Glutamatergic neuron (in vitro differentiated cells): ENCODE measurements around the gene LNP1. TPM values are rescaled to one million over a fixed set of nuclear protein-coding genes. Genes with fewer than 3 reads are reported as not detected.

ENCODE experiments used
- DNase-seq: peaks from one replicate; pipeline ENCODE4 v3.0.0; 2022
- H3K27ac Mint-ChIP-seq: one replicate; pipeline ENCODE4 v1.8.0; 2020; ENCODE audit warnings: mild to moderate bottlenecking, mixed read lengths, inconsistent platforms; ENCODE audit not compliant: unreplicated experiment
- H3K27me3 Mint-ChIP-seq: one replicate; pipeline ENCODE4 v1.8.0; 2020; ENCODE audit warnings: mild to moderate bottlenecking, moderate library complexity, mixed read lengths, inconsistent platforms; ENCODE audit not compliant: unreplicated experiment
- H3K36me3 Mint-ChIP-seq: one replicate; pipeline ENCODE4 v1.8.0; 2020; ENCODE audit warnings: mild to moderate bottlenecking, mixed read lengths, inconsistent platforms; ENCODE audit not compliant: unreplicated experiment
- H3K4me1 Mint-ChIP-seq: one replicate; pipeline ENCODE4 v1.8.0; 2020; ENCODE audit warnings: mild to moderate bottlenecking, low read depth, mixed read lengths, inconsistent platforms; ENCODE audit not compliant: unreplicated experiment
- H3K4me3 Mint-ChIP-seq: one replicate; pipeline ENCODE4 v1.8.0; 2020; ENCODE audit warnings: mild to moderate bottlenecking, mixed read lengths, inconsistent platforms; ENCODE audit not compliant: unreplicated experiment
- H3K9me3 Mint-ChIP-seq: one replicate; pipeline ENCODE4 v1.8.0; 2020; ENCODE audit warnings: mild to moderate bottlenecking, moderate library complexity, mixed read lengths, inconsistent platforms; ENCODE audit not compliant: unreplicated experiment
- total RNA-seq: library from RNA; stranded (reverse); fragmentation: NEBNext Ultra II Directional; extraction: Animal tissue kit (Norgen Biotek cat#: 25700); gene quantifications from one replicate; pipeline ENCODE4 v1.2.1, GENCODE V29; 2021; ENCODE audit not compliant: unreplicated experiment
- TF ChIP-seq, protein P1 (sequence below): fragments of 200-600 bp; sonication (generic); IDR thresholded peaks from one replicate; pipeline ENCODE4 v1.5.0; 2021; ENCODE audit not compliant: partially characterized antibody, unreplicated experiment

LNP1 gene
- total RNA-seq, 1 donor from 2014 or later = 2.0 TPM

DNA sequence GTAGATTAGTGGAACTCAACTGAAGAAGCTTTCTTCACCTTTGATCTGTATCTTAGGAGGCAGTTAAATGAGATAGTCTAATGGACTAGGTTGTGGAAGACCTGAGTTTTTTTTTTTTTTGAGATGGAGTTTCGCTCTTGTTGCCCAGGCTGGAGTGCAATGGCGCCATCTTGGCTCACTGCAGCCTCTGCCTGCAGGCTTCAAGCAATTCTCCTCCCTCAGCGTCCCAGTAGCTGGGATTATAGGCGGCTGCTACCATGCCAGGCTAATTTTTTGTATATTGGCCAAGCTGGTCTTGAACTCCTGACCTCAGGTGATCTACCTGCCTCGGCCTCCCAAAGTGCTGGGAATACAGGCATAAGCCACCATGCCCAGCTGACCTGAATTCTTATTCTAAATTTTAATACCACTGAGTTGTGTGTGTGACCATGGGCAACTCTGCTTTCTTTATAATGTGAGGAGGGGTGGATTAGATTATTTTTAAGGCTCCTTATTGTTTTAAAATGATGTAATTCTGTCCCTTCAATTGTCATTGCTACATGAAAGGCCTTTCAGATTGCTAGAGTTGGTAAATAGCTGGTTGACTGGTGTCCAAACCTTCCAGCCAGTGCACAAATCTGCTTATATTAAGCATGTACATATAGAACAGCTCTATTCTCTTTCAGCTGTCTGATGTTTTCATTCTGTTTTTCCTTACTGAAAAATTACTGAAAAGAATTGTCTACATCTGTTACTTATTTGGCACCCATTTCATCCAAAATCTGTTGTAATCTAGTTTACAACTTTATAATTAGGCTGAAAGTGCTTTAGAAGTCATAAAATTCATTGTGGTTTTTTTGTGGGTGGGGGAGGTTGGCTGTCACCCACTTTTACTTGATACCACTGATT, 2.3 kb downstream of the LNP1 start:
- Mint-ChIP-seq H3K27me3 (peaks cover 1% of the 10 kb centered on the region), H3K4me3 (peak overlapping the region; percentile 59), H3K4me1 (peaks cover 10% of the 10 kb centered on the region), H3K9me3 (peaks cover 4% of the 10 kb centered on the region), H3K27ac (no peak overlapping the region), H3K36me3 (peaks cover 14% of the 10 kb centered on the region)
- TF ChIP-seq, protein P1, sequence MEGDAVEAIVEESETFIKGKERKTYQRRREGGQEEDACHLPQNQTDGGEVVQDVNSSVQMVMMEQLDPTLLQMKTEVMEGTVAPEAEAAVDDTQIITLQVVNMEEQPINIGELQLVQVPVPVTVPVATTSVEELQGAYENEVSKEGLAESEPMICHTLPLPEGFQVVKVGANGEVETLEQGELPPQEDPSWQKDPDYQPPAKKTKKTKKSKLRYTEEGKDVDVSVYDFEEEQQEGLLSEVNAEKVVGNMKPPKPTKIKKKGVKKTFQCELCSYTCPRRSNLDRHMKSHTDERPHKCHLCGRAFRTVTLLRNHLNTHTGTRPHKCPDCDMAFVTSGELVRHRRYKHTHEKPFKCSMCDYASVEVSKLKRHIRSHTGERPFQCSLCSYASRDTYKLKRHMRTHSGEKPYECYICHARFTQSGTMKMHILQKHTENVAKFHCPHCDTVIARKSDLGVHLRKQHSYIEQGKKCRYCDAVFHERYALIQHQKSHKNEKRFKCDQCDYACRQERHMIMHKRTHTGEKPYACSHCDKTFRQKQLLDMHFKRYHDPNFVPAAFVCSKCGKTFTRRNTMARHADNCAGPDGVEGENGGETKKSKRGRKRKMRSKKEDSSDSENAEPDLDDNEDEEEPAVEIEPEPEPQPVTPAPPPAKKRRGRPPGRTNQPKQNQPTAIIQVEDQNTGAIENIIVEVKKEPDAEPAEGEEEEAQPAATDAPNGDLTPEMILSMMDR = no peak
- DNase-seq = peak; percentile 18

DNA sequence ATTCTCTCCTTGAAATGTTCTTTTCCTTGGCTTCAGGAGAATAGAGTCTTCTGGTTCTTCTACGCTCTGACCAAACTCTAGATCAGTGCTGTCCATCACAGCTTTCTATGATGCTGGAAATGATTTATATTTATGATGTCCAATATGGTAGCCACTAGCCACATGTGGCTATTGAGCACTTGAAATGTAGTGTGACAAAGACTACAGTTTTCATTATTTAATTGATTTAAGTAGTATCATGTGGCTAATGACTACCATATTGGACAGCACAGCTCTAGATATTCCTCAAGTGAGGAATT, 2.9 kb downstream of the LNP1 start:
- no peak for DNase-seq
- Mint-ChIP-seq H3K4me1 (peaks cover 10% of the 10 kb centered on the region), H3K27me3 (peaks cover 1% of the 10 kb centered on the region), H3K9me3 (peaks cover 4% of the 10 kb centered on the region), H3K4me3 (no peak overlapping the region), H3K36me3 (peaks cover 14% of the 10 kb centered on the region), H3K27ac (no peak overlapping the region)
- TF ChIP-seq, protein P1 = no peak

DNA sequence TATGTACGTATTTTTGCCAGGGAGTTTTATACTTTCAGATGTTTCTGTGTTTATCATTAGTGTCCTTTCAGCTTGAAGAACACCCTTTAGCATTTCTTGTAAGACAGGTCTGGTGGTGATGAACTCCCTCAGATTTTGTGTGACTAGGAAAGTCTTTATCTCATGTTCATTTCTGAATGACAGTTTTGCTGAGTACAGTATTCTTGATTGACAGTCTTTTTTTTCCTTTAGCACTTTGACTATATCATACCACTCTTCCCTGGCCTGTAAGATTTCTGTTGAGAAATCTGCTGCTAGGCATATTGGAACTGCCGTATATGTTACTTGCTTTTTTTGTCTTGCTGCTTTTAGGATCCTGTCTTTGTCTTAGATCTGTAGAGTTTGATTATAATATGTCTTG, 5.8 kb downstream of the LNP1 start:
- peaks cover 14% of the 10 kb centered on the region for H3K36me3 Mint-ChIP-seq
- DNase-seq = no peak
- H3K27ac Mint-ChIP-seq = no peak overlapping the region
- H3K4me3 Mint-ChIP-seq = no peak overlapping the region
- H3K9me3 Mint-ChIP-seq = peaks cover 2% of the 10 kb centered on the region
- TF ChIP-seq, protein P1 = no peak
- peaks cover 1% of the 10 kb centered on the region for H3K27me3 Mint-ChIP-seq
- peaks cover 4% of the 10 kb centered on the region for H3K4me1 Mint-ChIP-seq

DNA sequence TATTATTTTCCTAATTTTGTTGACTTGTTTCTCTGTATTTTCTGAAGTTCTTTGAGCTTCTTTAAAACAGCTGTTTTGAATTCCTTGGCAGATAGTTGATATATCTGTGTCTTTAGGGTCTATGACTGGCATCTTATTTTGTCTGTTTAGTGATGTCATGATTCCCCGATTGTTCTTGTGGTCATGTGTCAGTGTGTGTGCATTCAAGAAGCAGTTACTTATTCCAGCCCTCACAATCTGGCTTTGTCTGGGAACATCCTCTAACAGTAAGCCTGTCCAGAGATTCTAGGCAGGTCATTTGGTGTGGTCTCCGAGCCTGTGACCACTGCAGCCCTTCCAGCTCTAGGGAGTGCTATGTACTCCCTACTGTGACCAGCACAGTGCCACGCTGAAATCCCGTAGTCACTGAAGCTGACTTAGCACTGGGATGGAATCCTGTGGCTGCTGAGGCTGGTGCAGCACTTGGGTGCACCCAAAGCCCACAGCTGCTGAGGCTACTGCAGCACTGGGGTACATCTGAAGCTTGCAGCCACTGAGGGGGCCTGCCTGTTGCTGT, 6.7 kb downstream of the LNP1 start:
- no peak for DNase-seq
- peaks cover 14% of the 10 kb centered on the region for H3K36me3 Mint-ChIP-seq
- no peak overlapping the region for H3K27ac Mint-ChIP-seq
- H3K9me3 Mint-ChIP-seq = peaks cover 2% of the 10 kb centered on the region
- H3K27me3 Mint-ChIP-seq = no peaks in the 10 kb centered on the region
- H3K4me3 Mint-ChIP-seq = no peak overlapping the region
- peaks cover 4% of the 10 kb centered on the region for H3K4me1 Mint-ChIP-seq
- TF ChIP-seq, protein P1 = no peak
